Measurements from ENCODE around the gene PAX9. TPM values are rescaled to one million over a fixed set of nuclear protein-coding genes. Genes with fewer than 3 reads are reported as not detected.

The PAX9 gene
- total and polyA plus RNA-seq, 10 donors = 0.02 to 0.43 (median 0.07) TPM; not detected in 3

- Histone ChIP-seq H3K4me3 (peak overlapping the region in 2 of 8 donors; percentile 19 to 52), H3K36me3 (no peaks in the 10 kb centered on the region), H3K27me3 (replicated peaks in 1 of 7) (peaks cover 20 to 100% (median 100%) of the 10 kb centered on the region in 7 donors), H3K4me1 (peaks cover 7 to 69% (median 54%) of the 10 kb centered on the region in 6 donors), H3K9me3 (peaks cover 0 to 15% (median 0%) of the 10 kb centered on the region in 8 donors), H3K27ac (no peak overlapping the region)
- intact Hi-C loops (cut with DNase I; ENCODE audit: low total_unique reads) = no loop called here
- WGBS, 5 donors = 5 to 9% (median 8%) methylated on average over 32 to 55 of the region's 55 CpGs
- no peak for DNase-seq
- no peak for TF ChIP-seq CTCF (IDR thresholded peaks at IDR 0.05 in 8 of 11, conservative IDR thresholded peaks at IDR 0.05 in 3 of 11)
- TF ChIP-seq POLR2AphosphoS5 (IDR thresholded peaks at IDR 0.05) = no peak
- TF ChIP-seq POLR2A (IDR thresholded peaks at IDR 0.05) = no peak
These were observed 3.3 kb upstream of the PAX9 start for GRCh38 chr14:36658123-36659009.

GRCh38 chr14:36659010-36659821, 2.4 kb upstream of the PAX9 start:
- 8 to 14% (median 9%) methylated on average over 35 of the region's 35 CpGs for WGBS, 5 donors
- Histone ChIP-seq H3K9me3 (peaks cover 0 to 15% (median 0%) of the 10 kb centered on the region in 8 donors), H3K36me3 (no peaks in the 10 kb centered on the region), H3K4me1 (peaks cover 15 to 78% (median 61%) of the 10 kb centered on the region in 6 donors), H3K4me3 (peak overlapping the region in 1 of 8 donors; percentile 2), H3K27ac (no peak overlapping the region), H3K27me3 (replicated peaks in 1 of 7) (peaks cover 18 to 100% (median 100%) of the 10 kb centered on the region in 7 donors)
- TF ChIP-seq CTCF (IDR thresholded peaks at IDR 0.05 in 8 of 11, conservative IDR thresholded peaks at IDR 0.05 in 3 of 11) (no peak), POLR2A (IDR thresholded peaks at IDR 0.05) (no peak), POLR2AphosphoS5 (IDR thresholded peaks at IDR 0.05) (no peak)
- intact Hi-C loops (cut with DNase I; ENCODE audit: low total_unique reads) = no loop called here
- DNase-seq = no peak

GRCh38 chr14:36659822-36660735, 1.6 kb upstream of the PAX9 start:
- TF ChIP-seq POLR2A (IDR thresholded peaks at IDR 0.05) (no peak), CTCF (IDR thresholded peaks at IDR 0.05 in 8 of 11, conservative IDR thresholded peaks at IDR 0.05 in 3 of 11) (no peak), POLR2AphosphoS5 (IDR thresholded peaks at IDR 0.05) (no peak)
- Histone ChIP-seq H3K27ac (no peak overlapping the region), H3K4me1 (peaks cover 15 to 80% (median 63%) of the 10 kb centered on the region in 6 donors), H3K36me3 (no peaks in the 10 kb centered on the region), H3K27me3 (replicated peaks in 1 of 7) (peaks cover 15 to 100% (median 100%) of the 10 kb centered on the region in 7 donors), H3K4me3 (no peak overlapping the region), H3K9me3 (peaks cover 0 to 15% (median 0%) of the 10 kb centered on the region in 8 donors)
- DNase-seq = no peak
- intact Hi-C loops (cut with DNase I; ENCODE audit: low total_unique reads) = no loop called here
- WGBS, 5 donors = 10 to 15% (median 13%) methylated on average over 14 to 19 of the region's 19 CpGs

All from spleen (tissue), 11 donors.